Ishikawa (cell line): ENCODE measurements around the gene SPIN2A.

Experiments used
- CEBPB ChIP-seq: IDR thresholded peaks from 2 replicates; pipeline ENCODE4 v1.6.1; 2012
- CREB1 ChIP-seq: IDR thresholded peaks from 2 replicates; pipeline ENCODE4 v1.6.1; 2012; ENCODE audit warnings: low read depth
- EGR1 ChIP-seq: IDR thresholded peaks from 2 replicates; pipeline ENCODE4 v1.6.1; 2012
- EP300 ChIP-seq: IDR thresholded peaks from 2 replicates; pipeline ENCODE4 v1.6.1; 2012; ENCODE audit warnings: borderline replicate concordance
- FOXM1 ChIP-seq: IDR thresholded peaks from 2 replicates; pipeline ENCODE4 v1.6.1; 2012; ENCODE audit warnings: low read depth, borderline replicate concordance
- NFIC ChIP-seq: IDR thresholded peaks from 2 replicates; pipeline ENCODE4 v1.6.1; 2012
- RAD21 ChIP-seq: IDR thresholded peaks from 2 replicates; pipeline ENCODE4 v1.6.1; 2012; ENCODE audit warnings: low read depth
- TAF1 ChIP-seq: IDR thresholded peaks from 2 replicates; pipeline ENCODE4 v1.6.1; 2012; ENCODE audit warnings: low read depth, mild to moderate bottlenecking
- TCF12 ChIP-seq: IDR thresholded peaks from 2 replicates; pipeline ENCODE4 v1.6.1; 2012; ENCODE audit warnings: low read depth
- TEAD4 ChIP-seq: IDR thresholded peaks from 2 replicates; pipeline ENCODE4 v1.6.1; 2012
- YY1 ChIP-seq: IDR thresholded peaks from 2 replicates; pipeline ENCODE4 v1.6.1; 2012; ENCODE audit warnings: low read depth
- ZBTB7A ChIP-seq: IDR thresholded peaks from 2 replicates; pipeline ENCODE4 v1.6.1; 2012; ENCODE audit warnings: low read depth
- TF ChIP-seq, protein P1 (sequence below): IDR thresholded peaks from 2 replicates; pipeline ENCODE4 v1.6.1; 2012; ENCODE audit warnings: low read depth, mild to moderate bottlenecking
- TF ChIP-seq, protein P2 (sequence below): IDR thresholded peaks from 2 replicates; pipeline ENCODE4 v1.6.1; 2012
- TF ChIP-seq, protein P3 (sequence below): IDR thresholded peaks from 2 replicates; pipeline ENCODE4 v1.6.1; 2012

SPIN2A gene

DNA sequence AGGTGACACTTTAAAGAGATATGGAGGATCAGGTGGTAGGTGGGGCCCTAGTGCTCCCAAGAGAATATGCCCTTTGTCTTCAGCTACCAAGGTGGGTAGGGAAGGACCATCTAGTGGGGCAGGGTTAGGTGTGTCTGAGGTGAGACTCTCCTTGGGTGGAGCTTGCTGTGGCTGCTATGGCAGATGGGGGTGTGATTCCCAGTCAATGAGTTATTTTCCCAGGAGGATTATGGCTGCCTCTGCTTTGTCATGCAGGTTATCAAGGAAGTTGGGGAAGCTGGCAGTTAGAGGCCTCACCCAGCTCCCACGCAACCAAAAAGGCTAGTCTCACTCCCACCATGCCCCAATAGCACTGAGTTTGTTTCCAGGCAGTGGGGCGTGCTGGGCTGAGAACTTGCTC, 18.0 kb upstream of the SPIN2A start:
- TF ChIP-seq EGR1 (no peak), TCF12 (no peak), YY1 (no peak), ZBTB7A (no peak), TAF1 (no peak), NFIC (no peak), RAD21 (no peak)
- TF ChIP-seq, protein P1, sequence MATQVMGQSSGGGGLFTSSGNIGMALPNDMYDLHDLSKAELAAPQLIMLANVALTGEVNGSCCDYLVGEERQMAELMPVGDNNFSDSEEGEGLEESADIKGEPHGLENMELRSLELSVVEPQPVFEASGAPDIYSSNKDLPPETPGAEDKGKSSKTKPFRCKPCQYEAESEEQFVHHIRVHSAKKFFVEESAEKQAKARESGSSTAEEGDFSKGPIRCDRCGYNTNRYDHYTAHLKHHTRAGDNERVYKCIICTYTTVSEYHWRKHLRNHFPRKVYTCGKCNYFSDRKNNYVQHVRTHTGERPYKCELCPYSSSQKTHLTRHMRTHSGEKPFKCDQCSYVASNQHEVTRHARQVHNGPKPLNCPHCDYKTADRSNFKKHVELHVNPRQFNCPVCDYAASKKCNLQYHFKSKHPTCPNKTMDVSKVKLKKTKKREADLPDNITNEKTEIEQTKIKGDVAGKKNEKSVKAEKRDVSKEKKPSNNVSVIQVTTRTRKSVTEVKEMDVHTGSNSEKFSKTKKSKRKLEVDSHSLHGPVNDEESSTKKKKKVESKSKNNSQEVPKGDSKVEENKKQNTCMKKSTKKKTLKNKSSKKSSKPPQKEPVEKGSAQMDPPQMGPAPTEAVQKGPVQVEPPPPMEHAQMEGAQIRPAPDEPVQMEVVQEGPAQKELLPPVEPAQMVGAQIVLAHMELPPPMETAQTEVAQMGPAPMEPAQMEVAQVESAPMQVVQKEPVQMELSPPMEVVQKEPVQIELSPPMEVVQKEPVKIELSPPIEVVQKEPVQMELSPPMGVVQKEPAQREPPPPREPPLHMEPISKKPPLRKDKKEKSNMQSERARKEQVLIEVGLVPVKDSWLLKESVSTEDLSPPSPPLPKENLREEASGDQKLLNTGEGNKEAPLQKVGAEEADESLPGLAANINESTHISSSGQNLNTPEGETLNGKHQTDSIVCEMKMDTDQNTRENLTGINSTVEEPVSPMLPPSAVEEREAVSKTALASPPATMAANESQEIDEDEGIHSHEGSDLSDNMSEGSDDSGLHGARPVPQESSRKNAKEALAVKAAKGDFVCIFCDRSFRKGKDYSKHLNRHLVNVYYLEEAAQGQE = no peak
- TF ChIP-seq, protein P2, sequence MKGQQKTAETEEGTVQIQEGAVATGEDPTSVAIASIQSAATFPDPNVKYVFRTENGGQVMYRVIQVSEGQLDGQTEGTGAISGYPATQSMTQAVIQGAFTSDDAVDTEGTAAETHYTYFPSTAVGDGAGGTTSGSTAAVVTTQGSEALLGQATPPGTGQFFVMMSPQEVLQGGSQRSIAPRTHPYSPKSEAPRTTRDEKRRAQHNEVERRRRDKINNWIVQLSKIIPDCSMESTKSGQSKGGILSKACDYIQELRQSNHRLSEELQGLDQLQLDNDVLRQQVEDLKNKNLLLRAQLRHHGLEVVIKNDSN = no peak

DNA sequence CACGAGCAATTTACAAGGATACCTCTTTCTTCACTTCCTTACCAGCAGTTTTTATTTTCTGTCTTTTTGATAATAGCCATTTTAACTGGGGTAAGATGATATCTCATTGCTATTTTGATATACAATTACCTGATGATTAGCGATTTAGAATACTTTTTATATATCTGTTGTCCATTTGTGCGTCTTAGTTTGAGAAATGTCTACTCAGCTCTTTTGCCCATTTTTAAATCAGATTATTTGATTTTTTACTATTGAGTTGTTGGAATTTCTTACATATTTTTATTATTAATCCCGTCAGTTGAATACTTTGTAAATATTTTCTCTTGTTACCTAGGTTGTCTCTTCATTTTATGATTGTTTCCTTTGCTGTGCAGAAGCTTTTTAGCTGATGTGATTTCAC, 1.5 kb upstream of the SPIN2A start:
- TF ChIP-seq TAF1 = no peak
- no peak for TF ChIP-seq TCF12

DNA sequence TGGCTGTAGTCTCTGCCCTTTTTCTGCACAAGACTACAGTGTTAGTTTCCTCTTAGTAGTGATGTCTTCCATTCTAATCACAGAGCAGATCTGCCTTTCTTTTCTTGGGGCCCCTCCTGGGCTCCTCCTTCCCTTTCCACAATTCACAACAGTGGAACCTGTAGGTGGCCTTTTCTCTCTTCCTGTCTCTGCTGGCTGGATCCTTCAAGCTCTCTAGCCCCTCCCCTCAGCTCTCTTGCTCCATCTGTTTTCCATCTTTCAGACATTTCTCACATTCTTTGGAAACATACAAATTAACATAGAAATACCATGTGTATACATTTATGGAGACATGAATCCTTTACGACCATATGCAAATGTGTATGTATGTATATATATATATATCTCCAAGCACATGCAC, 304 bp upstream of the SPIN2A start:
- TF ChIP-seq EGR1 = no peak
- TF ChIP-seq, protein P2 = no peak
- no peak for TF ChIP-seq RAD21
- TF ChIP-seq, protein P1 = no peak
- no peak for TF ChIP-seq NFIC
- TF ChIP-seq YY1 = no peak
- no peak for TF ChIP-seq EP300
- TF ChIP-seq TCF12 = no peak
- TF ChIP-seq ZBTB7A = no peak
- no peak for TF ChIP-seq TEAD4
- TF ChIP-seq CEBPB = no peak
- TF ChIP-seq CREB1 = no peak
- TF ChIP-seq TAF1 = no peak
- TF ChIP-seq, protein P3, sequence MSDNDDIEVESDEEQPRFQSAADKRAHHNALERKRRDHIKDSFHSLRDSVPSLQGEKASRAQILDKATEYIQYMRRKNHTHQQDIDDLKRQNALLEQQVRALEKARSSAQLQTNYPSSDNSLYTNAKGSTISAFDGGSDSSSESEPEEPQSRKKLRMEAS = no peak

DNA sequence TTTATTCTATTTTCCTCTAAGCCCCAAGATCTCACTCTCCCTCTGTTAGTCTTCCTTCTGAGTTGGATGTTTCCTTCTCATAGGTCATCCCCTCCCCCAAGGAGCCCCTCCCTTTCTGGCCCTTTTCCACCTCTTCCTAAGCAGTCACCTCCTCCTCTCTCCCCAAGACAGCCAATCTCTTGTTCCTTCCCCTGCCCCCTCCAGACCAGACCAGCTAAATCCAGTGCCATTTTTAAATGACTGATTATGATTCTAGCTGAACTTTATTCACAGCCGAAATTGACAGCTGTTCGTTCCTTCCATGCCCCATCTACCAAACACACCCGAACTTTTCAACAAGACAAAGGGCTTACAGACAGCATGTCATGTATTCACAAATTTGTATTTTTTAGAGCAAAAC, 1.9 kb downstream of the SPIN2A start:
- TF ChIP-seq TCF12 = no peak
- TF ChIP-seq, protein P1 = no peak
- no peak for TF ChIP-seq ZBTB7A

DNA sequence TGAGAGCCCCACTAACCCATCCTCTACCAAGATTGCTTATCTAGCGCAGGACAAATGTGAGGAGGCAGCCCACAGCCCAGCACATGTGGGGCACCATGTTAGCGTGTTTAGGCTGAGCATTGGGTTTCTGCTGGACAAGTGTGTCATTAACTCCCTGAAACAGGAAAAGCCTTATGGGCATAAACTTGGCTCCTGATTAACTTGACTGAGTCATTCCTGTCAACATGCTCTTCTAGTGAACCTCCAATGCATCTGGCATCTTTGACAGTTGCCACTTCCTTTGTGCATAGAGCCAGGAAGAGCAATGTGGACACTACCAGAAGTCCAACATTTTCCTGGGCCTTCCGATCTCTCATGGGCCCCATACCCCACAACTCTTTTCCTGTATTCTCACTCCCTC, 2.5 kb downstream of the SPIN2A start:
- no peak for TF ChIP-seq EP300
- no peak for TF ChIP-seq YY1
- no peak for TF ChIP-seq RAD21
- no peak for TF ChIP-seq NFIC

DNA sequence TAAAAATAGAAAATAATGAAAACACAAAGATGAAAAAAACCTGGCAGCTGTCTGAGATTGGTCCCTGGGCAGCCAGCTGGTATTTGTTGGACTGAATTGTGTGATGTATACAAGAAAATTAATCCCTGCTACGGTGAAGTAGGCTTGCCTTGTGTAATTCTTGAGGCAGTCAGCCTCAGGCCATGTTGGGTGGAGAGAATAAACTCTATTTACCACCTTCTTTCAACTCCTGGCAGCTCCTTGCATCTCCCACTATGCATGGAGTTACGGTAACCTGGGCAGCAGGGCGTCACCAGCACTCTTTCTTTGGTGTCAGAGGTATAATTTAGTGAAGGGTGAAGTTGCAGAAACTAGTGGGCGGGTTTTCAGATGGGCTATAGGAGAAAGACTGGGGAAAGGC, 3.5 kb downstream of the SPIN2A start:
- TF ChIP-seq CEBPB (no peak), TAF1 (no peak), FOXM1 (no peak), YY1 (no peak)
- TF ChIP-seq, protein P2 = no peak
